ENCODE results near the gene CDH22.

Gene CDH22

DNA sequence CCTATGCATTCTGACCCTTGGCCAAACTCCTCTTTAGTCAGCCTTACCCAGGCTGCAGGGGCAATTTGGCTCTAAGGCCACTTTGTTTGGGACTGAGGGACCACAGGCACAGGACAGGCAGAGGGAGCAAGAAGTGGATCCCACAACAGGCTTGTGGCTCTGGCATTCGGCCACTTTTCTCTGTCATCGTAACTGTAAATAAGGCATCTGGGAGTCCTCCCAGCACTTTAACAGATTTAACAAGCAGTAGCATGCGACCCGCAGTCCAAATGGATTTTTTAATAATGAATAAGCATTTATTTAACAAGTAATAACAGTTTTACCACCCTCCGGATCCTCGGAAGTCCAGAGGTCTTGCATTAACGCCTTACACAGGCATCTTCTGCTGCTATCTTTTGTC is 16.1 kb upstream of the CDH22 start:
- no peak for DNase-seq (ENCODE audit: low read depth)

DNA sequence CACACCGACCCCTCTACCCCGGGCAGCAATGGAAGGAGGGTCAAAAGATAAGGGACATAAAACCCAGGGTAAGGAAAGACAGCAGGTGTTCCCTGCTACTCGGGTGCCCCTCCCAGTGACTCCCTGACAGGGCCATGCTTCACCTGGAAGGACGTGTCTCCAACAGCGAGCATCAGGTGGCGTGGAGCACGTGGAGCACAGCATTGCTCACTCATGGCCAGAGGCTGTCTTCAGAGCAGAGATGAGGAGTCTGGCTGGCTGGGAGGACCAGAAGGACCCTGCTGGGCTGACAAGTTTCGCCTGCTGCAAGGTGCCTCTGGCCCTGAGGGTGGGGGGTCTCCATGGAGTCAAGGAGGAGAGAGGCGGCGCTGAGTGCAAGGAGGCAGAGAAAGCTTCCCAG is 15.3 kb upstream of the CDH22 start:
- no peak for DNase-seq (ENCODE audit: low read depth)

DNA sequence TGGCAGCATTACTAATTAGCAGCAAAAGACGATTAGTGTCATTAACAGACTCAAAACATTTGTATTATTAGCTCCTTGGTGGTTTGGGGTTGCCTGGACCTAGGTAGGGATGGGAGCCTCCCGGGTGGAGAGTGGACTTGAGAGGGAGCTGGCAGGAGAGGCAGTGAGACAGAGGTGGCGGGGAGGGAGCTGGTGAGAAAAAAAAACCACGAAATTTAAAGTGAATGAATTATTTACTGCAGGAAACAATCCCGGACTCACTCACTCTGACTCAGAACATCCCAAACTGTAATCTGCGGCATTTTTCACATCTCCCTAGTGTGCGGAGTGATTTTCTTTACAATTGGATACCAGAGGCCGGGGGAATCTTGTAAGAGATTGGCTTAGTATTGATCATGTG is 14.3 kb upstream of the CDH22 start:
- DNase-seq (ENCODE audit: low read depth): no peak

DNA sequence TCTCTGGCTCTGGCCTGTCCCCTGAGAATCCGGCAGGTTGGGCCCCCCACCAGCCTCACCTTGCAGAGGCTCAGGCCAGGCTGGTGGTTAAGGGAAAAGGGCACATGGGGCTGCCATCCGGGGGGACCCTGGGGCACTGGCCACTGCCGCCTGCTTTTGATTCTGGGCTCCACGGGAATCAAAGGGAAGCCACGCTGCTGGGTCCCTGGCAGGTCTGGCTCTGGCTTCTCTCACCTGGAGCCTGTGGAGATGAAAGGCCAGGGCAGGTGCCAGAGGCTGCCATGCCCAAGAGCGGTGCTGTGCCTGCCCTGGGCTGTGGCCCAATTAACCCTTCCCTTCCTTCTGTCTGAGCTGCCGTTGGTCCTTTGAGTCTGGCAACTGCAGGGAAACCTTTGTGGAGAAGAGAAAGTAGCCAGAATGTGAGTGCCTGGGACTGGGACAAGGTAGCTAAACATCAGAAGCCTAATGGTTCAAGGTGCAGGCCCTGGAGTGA is 9.4 kb upstream of the CDH22 start:
- DNase-seq (ENCODE audit: low read depth): no peak

DNA sequence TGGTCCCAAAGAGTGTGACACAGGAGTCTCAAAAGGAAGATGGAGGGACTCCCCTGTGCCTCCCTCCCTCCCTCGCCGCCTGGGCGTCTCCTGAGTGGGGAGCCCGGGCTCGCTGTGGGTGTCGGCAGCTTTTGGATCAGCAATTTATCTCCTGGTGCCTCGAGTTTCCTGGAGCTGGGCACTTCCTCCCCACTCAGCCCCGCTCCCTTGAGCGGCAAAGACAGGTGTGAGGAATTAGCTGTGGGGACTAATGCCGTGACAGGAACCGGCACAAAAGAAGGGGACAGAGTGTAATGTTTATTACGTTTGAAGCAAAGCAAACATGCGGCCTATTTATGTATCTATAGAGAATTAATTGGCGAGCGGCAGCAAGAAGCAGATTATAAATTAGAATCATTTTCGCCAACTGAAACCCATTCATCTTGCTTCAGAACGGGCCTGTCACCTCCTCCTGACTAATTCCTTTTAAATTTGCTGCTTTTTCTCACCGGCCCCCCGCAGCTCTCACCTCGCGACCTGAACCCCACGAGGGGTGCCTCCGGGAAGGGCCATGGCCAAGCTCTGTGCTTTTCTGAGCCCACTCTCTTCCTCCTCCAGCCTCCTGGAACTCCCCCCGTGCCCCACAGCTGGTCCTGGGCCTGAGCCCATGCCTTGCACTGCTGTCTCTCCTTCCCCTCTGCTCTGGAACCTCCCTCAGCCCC is 8.8 kb upstream of the CDH22 start:
- DNase-seq (ENCODE audit: low read depth): no peak

DNA sequence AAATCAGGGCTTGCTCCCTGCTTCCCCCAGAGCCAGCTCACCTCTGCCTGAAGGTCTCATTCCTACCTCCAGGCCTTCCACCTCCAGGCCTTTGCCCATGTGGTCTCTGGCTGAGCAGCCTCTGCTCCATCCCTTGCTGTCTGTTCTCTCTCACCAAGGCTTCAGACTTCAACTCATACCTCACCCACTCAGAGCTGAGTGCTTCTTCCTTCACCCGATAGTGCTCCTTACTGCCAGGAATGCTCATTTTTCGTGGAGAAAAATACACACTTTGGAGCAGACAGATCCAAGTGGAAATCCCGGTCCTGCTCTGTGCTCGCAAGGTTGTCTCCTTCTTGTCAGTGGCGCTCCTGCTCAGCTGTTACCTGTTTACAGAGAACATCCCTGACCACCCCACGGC is 7.0 kb upstream of the CDH22 start:
- no peak for DNase-seq (ENCODE audit: low read depth)

DNA sequence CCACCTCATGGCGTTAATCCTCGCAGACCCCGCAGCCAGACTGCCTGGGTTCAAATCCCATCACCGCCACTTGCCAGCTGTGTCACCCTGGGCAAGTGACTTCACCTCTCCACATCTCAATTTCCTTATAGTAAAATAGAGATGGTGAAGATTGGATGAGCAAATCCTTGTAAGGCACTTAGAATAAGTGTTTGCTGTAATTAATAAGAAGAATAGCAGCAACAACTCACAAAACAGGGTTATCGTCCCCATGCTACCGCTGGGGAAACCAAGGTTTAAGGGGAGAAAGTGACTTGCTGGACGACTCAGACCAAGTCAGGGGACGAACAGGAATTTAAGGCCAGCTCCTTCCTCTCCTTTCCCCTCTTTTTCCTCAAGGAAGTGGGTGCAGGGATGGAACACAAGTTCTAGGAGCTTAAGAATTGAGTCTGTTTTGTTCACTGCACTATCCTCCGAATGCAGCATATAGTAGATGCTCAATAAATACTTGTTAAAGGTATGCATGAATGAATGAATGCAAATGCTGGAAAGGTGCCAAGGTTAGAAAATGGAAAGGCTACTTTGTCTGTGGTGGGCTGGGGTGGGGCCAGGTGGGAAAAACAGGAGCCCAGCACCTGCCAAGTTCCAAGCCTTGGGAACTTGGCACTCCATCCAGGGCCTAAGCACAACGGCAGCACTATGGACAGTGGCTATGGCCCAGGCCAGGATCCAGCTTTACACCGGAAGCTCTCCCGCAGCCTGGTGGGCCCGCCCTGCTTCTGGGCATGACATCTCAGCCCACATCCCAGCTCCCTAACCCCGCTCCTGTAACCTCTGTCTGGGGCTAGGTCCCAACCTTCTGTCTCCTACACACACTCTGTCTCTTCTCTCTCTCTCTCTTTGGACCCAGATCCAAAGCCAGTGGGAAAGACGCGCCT is 4.9 kb upstream of the CDH22 start:
- DNase-seq (ENCODE audit: low read depth): no peak

DNA sequence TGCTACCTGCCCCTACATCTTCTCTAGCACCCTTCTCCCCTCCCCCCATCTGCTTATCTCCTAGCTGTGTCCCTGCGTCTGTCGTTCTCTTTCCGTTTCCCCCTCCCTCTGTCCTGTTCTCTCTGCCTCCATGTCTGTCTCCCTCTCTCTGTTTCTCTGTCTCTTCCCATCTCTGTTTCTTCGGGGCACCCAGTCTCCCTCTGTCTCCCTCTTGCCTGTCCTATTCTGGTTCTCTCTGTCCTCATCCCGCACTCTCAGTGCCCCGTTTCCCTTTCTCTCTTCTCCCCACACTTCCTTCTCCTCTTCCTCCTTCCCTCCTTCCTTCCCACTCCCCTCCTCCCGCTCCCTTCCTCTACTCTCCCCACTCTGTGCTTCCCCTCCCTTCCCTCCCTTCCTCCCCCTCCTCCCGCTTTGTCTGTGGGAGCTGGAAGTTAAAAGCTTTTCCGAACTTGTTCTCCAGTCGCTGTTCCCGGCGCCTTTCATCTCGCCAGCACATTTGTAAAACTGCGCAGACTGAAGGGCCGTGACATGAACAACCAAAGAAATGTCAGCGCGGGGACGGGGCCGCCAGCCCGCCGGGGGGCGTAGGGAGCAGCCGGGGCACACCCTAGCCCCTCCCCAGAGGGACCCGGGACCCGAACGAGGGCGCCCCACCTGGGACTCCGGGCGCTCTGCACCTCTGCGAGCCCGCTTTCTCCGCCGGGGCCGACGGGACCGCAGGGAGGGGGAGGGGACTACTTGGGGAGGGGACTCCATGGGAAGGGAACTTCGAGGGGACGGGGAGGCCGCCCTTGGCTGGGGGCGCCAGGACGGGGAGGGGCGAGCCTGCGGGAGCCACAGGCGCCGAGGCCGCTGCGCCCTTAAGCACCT is 4.0 kb upstream of the CDH22 start:
- DNase-seq (ENCODE audit: low read depth): no peak

DNA sequence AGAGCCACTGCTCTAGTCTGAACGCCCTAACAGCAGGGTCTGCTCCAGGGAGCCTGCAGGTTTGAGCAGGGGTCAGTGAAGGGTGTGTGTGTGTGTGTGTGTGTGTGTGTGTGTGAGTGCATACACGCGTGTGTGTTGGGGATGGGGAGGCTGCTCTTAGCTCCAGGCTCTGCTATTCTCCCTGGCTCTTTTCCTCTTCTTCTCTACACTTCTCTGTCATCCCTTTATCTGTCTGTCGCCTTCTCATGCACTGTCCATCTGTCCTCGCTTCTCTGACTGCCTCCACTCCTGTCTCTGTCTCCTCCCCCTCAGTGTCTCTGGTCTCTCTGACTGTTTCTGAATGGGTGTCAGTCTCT is 3.4 kb upstream of the CDH22 start:
- no peak for DNase-seq (ENCODE audit: low read depth)

DNA sequence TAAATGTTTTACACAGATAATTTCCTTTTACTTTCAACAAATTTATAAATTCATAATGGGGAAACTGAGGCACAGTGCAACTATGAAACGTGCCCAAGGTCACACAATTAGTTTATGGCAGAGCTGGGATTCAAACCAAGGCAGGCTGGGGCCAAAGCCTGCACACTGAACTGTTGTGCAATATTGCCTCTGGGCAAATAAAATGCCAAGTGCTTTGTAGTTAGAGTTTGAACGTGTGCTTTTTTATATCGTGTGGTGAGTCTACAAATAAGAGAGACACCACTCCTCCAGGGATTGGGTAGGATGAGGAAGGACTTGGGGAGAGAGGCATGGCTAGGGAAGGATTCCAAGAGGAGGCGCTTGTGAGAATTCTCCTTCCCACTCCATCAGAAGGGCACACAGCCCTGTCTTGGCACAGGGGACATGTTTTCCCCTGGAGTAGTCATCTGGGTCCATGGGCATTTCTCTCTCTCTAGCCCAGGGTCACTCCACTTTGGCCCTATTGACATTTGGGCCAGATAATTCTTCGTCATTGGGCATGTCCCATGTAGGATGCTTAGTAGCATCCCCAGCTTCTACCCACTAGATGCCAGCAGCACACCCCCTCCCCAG is 2.8 kb upstream of the CDH22 start:
- DNase-seq (ENCODE audit: low read depth): no peak

DNA sequence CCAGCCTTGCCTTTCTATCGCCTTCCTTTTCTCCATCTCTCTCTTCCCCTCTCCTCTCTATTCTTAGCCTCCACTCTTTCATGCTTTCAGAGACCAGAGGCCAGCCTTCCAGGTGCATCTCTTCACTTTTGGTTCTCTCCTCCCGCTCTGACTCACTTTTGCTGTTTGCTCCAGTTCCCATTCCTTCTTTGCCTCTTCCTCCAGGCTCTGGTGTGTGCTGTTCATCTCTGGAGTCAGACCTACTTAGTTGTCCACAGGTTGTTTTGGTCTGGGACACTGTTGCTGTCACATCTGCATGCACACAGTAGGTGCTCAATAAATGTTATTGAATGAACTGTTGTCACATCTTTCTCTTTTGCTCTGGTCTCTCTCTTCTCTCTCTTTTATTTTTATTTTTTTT is 1.6 kb upstream of the CDH22 start:
- no peak for DNase-seq (ENCODE audit: low read depth)

DNA sequence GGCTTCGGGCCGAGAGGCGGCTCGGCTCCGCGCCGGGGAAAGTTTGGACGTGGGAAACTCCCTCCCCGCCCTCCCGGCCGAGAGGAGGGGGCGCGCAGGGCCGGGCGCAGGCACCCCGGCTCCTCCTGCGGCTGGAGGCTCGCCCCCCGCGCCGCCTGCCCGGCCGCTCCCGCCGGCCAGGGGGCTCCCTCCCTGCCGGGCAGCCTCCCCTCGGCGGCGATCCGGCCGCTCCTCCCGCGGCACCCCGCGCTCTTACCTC is 370 bp downstream of the CDH22 start:
- no peak for DNase-seq (ENCODE audit: low read depth)

DNA sequence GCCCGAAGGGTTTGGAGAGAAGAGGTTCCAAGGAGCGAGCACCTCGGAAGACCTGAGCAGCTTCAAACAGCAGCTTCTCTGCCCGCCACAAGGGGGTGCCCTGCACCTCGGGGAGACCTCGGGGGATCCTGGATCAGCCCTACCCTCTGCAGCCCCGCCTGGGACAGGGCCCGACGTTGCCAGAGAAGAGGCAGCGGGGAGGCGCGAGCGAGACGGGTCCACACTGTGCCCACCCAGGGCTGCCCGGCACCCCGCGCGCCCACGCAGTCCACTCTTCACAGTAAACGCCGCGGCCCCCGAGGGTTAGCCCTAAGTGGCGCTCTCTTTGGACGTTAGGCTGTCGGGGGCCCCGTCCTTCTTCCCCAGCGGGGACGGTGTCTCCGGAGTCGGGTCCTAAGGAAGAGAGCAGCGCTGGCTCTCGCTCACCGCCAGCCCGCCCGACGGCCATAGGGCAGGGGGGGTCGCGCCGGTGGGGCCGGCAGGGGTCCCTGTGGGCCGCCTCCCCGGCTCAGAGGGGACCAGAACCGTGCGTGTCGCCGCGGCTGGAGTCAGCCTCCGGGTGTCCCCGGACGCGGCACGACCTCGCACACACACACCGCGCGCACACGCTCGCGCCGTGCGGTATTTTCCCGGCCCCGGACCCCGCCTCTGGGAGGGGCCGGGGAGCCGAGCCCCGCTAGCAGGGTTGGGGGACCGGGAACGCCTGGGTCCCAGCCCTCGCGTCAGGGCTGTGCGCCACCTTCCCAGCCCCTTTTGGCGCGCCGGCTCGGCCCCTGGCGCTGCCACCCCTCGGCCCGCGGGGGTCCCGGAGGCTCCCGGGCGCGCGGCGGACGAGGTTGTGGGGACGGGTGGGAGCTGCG is 929 bp downstream of the CDH22 start:
- peak; percentile 14 for DNase-seq (ENCODE audit: low read depth)

DNA sequence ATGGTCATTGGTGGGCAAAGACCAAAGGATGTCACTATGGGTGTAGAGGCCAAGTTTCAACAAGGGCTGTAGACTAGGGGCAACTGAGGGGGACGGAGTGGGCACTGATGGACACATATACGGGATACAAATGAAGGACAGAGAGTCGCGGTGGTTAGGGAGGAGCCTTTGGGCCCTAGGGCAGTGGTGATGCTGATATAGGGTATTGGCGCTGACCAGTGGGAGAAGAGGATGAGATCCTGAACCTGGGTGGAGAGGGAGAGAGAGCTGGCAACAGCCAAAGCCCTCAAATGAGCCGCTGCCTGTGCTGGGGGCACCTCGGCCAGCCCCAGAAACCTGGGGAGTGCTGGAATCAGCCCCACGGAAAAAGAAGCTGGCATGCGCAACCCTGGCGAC is 1.6 kb downstream of the CDH22 start:
- DNase-seq (ENCODE audit: low read depth): no peak

DNA sequence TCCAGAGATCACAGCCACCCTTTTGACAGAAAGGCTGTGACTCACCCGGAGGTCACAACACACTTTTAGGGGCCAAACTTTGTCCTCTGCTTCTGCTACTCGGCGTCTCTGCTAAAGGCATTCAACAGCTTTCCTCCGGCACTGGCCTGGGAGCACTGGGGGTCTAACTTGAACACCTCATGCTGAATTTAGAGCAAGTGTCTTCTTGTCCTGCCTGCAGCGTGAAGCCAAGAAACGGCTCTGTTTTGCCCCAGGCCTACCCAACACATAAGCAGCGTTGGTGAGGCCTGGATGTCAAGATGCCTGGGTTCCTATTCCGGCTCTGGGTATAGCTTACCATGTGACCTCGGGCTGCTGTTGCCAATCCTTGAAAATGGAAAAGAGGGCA is 2.3 kb downstream of the CDH22 start:
- no peak for DNase-seq (ENCODE audit: low read depth)

DNA sequence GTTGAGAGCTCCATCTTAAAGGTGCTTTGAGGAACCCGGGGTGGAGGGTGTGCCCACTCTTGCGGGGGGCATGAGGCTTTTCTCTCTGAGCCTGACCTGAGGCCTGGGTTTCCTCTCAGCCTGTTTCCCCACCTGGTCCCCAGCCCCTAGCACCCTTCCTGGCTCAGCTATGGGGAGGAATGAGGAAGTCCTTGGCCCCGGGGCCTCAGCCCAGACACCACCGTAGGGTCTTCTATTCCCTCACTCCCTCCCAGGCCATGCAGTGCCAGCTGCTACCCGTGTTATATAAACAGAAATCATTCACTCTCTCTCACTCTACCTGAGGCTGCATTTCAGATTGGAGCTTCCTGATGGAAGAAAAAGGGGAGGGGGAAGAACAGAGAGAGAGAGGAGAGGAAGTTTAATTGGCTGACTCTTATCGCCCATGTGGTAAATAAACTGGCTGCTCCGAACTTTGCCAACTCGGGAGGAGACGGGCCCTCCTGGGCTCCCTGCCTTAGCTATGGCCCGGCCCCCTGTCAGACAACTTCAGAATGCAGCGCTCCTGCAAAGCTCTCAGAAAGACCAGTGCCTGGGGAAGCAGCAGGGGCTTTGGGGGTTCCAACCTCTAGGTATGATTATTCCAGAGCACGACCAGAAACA is 2.8 kb downstream of the CDH22 start:
- DNase-seq (ENCODE audit: low read depth): no peak

DNA sequence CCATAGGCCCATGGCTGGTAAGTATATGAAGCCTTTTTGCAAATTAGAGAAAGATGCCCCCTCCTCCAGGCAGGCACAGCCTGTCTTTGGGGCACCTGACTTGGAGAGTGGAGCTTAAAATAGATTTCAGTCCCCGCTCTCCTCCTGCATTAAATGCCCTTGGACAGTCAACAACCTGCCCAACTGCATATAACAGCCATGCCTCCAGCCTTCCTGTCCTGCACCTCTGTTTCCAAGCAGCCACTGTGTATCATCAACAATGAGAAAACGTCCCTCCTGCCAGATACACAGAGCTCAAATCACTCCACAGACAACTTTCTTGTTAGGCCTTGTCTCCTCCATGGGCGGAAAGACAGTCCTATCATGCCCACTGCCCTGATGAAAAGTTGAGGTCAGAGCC is 3.4 kb downstream of the CDH22 start:
- no peak for DNase-seq (ENCODE audit: low read depth)

DNA sequence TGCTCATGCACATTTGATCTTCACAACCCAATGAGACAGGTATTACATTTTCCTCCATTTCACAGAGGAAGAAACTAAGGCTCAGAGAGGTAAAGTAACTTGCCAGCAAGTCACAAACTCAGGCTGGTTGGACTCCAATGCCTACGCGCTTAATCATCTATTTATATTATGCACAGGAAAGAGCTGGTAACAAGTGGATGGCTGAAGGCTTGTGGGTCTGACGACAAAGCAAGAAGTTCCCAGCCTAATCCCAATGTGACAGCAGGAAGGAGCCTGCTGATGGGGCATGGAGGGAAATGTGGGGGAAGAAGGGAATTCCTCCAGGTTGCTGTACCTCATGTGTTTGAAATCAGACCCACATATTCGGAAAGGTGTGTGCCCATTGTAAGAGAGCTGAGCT is 3.9 kb downstream of the CDH22 start:
- no peak for DNase-seq (ENCODE audit: low read depth)

DNA sequence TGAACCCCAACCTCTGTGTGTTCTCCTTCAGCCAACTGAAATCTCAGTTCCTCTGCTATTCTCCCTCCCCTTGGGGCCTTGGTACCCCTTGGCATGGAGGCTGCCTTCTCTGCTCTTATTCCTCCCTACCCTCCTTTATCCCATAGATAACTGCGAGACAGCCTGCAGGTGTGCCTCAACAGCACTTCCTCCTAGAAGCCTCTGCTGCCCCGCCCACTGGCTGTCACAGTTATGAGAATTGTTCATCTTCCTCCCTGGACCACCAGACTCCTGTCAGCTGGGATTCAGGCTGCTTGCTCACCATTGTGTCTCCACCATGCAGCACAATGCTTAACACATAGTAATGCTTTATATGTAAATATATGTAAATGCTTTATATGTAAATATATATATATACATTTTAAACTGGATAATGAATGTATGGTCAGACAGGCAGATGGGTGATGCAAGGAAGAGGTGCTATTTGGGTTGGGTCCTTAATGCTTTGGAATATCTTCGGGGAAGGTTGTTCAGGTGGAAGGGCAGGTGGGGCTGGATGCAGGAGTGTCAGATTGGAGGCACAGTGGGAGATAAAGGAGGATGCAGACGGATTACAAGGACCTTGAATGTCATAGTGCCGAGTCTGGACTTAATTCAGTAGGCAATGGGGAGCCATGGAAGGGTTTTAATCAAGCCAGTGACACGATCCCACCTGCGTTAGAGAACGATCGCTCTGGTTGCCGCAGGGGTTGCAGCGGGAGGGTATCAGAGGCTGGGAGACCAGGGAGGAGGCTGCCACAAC is 4.9 kb downstream of the CDH22 start:
- DNase-seq (ENCODE audit: low read depth): no peak

DNA sequence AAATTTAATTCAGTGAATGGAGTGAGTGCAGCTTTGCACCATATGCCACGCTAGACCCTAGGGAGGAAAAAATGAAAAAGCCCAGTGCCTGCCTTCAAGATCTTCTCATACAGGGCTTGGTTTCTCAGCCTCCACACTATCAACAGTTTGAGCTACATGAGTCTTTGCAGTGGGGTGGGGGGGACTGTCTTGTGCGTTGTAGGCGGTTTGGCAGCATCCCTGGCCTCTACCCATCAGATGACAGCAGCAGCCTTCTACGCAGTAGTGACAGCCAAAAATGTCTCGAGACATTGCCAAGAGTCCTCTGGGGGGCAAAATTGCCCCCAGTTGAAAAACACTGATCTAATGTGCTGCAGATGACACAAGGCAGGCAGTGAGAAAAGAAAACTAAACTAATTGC is 6.2 kb downstream of the CDH22 start:
- DNase-seq (ENCODE audit: low read depth): no peak
